Sigmoid colon (tissue), 7 donors: ENCODE measurements around the gene MDM2. TPM values are rescaled to one million over a fixed set of nuclear protein-coding genes. Genes with fewer than 3 reads are reported as not detected.

Experiments used
- DNase-seq: peaks from one replicate; pipeline ENCODE4 v3.0.0-alpha.2; 2019
- H3K27ac ChIP-seq, 4 donors: fragments of 200-600 bp; sonication (generic); one replicate each; pipeline ENCODE4 v1.5.1; 2016 to 2019; ENCODE audit warnings: mild to moderate bottlenecking in 1 of 4
- H3K27me3 ChIP-seq, 3 donors: fragments of 200-600 bp; sonication (generic); one replicate each; pipeline ENCODE4 v1.5.1; 2019; ENCODE audit warnings: mild to moderate bottlenecking in 1 of 3
- H3K36me3 ChIP-seq, 4 donors: fragments of 200-600 bp; sonication (generic); one replicate each; pipeline ENCODE4 v1.5.1; 2016 to 2019
- H3K4me1 ChIP-seq, 4 donors: fragments of 200-600 bp; sonication (generic); one replicate each; pipeline ENCODE4 v1.5.1; 2017 to 2019
- H3K4me3 ChIP-seq, 4 donors: fragments of 200-600 bp; sonication (generic); one replicate each; pipeline ENCODE4 v1.5.1; 2017 to 2019; ENCODE audit warnings: mild to moderate bottlenecking in 2 of 4, moderate library complexity in 1 of 4
- H3K9me3 ChIP-seq, 4 donors: fragments of 200-600 bp in 3 of 4; sonication (generic) in 3 of 4; one replicate each; pipeline versions ENCODE4 v1.5.1 to v1.6.1; 2013 to 2019
- EP300 ChIP-seq, 4 donors: sonication (generic); formaldehyde crosslinking; IDR thresholded peaks; one replicate each; pipeline ENCODE4 v1.6.1; 2017; ENCODE audit warnings: antibody characterized with exemption in 4 of 4
- POLR2A ChIP-seq, 2 donors: fragments of 450-650 bp; IDR thresholded peaks; one replicate each; pipeline ENCODE4 v1.6.1; 2016; ENCODE audit warnings: antibody characterized with exemption in 2 of 2, mild to moderate bottlenecking in 2 of 2, moderate library complexity in 2 of 2
- POLR2AphosphoS5 ChIP-seq, 4 donors: sonication (generic); formaldehyde crosslinking; IDR thresholded peaks; one replicate each; pipeline ENCODE4 v1.6.1; 2017; ENCODE audit warnings: antibody characterized with exemption in 4 of 4
- WGBS, 2 donors: extraction: QIAGEN DNeasy Blood & Tissue Kit; methylation state at CpG; one replicate each; pipeline ENCODE4 v1.1.7; 2013; 5-methylcytosine and 5-hydroxymethylcytosine counted together
- intact Hi-C: fragments of 100-400 bp; cut with DNase I; formaldehyde crosslinking; loops from one replicate; pipeline ENCODE4 v1.15.1; 2023
- polyA plus RNA-seq, 3 donors: library from polyadenylated mRNA; stranded (reverse); fragments of 200-250 nt; gene quantifications; one replicate each; pipeline ENCODE4 v1.2.3, GENCODE V29; 2013
- total RNA-seq, 4 donors: library from RNA; depleted of rRNA; stranded (reverse); fragments of >200 nt; gene quantifications; one replicate each; pipeline ENCODE4 v1.1.0, GENCODE V29; 2016
- TF ChIP-seq, protein P1 (sequence below), 4 experiments: fragments of 450-650 bp in 3 of 4; fragments of 200-600 bp in 1 of 4; IDR thresholded peaks; one replicate each; pipeline ENCODE4 v1.5.1; 2016 to 2019; ENCODE audit warnings: antibody characterized with exemption in 4 of 4, mild to moderate bottlenecking in 3 of 4, moderate library complexity in 2 of 4
- donor health status: healthy with polysubstance abuse.
- donor health status: Bipolar disorder and iron deficiency.
- donor health status: healthy.

MDM2 gene
- total and polyA plus RNA-seq, 7 donors = 6.0 to 55.4 (median 44.2) TPM

- DNase-seq = no peak
- Histone ChIP-seq H3K4me1 (no peaks in the 10 kb centered on the region), H3K27ac (no peak overlapping the region), H3K27me3 (no peaks in the 10 kb centered on the region), H3K36me3 (no peaks in the 10 kb centered on the region), H3K9me3 (no peaks in the 10 kb centered on the region), H3K4me3 (no peak overlapping the region)
- intact Hi-C loops = no loop called here
- TF ChIP-seq EP300 (IDR thresholded peaks at IDR 0.05) (no peak), POLR2A (IDR thresholded peaks at IDR 0.05) (no peak), POLR2AphosphoS5 (IDR thresholded peaks at IDR 0.05) (no peak)
- TF ChIP-seq, protein P1, sequence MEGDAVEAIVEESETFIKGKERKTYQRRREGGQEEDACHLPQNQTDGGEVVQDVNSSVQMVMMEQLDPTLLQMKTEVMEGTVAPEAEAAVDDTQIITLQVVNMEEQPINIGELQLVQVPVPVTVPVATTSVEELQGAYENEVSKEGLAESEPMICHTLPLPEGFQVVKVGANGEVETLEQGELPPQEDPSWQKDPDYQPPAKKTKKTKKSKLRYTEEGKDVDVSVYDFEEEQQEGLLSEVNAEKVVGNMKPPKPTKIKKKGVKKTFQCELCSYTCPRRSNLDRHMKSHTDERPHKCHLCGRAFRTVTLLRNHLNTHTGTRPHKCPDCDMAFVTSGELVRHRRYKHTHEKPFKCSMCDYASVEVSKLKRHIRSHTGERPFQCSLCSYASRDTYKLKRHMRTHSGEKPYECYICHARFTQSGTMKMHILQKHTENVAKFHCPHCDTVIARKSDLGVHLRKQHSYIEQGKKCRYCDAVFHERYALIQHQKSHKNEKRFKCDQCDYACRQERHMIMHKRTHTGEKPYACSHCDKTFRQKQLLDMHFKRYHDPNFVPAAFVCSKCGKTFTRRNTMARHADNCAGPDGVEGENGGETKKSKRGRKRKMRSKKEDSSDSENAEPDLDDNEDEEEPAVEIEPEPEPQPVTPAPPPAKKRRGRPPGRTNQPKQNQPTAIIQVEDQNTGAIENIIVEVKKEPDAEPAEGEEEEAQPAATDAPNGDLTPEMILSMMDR (IDR thresholded peaks at IDR 0.05) = no peak
- WGBS, 2 donors = 68 to 96% methylated on average over 2 of the region's 2 CpGs
These were observed 46.1 kb downstream of the MDM2 start for GRCh38 chr12:68854078-68854468.

DNA sequence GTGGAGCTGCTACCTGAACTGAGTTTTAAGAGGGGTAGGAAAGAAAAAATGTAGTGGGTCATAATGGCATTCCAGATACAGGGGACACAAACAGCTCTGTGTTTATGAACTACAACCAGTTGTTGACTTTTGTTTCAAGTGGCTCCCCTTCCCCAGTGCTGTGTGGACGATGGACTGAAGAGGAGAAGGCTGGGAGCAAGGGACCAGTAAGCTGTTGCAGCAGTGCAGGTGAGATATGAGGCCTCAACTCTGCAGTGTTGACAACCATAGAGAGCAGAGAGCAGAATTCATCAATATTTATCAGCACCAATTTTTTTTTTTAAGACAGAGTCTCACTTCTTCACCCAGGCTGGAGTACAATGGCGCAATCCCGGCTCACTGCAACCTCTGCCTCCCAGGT, 46.6 kb downstream of the MDM2 start:
- 95% methylated on average over 3 of the region's 3 CpGs for WGBS, 2 donors
- intact Hi-C loops = no loop called here
- no peak for DNase-seq
- TF ChIP-seq EP300 (IDR thresholded peaks at IDR 0.05) (no peak), POLR2AphosphoS5 (IDR thresholded peaks at IDR 0.05) (no peak), POLR2A (IDR thresholded peaks at IDR 0.05) (no peak)
- TF ChIP-seq, protein P1 (IDR thresholded peaks at IDR 0.05) = no peak
- Histone ChIP-seq H3K36me3 (no peaks in the 10 kb centered on the region), H3K27me3 (no peaks in the 10 kb centered on the region), H3K4me1 (no peaks in the 10 kb centered on the region), H3K27ac (no peak overlapping the region), H3K4me3 (no peak overlapping the region), H3K9me3 (no peaks in the 10 kb centered on the region)

DNA sequence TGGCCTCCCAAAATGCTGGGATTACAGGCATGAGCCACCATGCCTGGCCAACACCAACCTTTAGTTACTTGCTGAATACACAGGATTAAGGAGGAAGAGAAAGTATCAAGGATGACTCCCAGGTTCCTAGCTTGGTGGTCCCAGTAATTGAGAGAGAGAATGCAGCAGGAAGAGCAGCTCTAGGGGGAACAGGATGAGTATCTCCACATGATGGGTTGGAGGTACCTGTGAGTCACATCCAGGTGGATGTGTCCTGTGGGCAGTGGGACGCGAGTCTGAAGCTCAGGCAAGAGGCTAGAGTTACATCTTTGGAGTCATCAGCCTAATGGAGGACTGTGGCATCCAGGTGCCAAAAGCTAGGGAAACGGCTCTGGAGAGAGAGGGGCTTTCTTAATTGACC, 47.1 kb downstream of the MDM2 start:
- Histone ChIP-seq H3K27me3 (no peaks in the 10 kb centered on the region), H3K27ac (no peak overlapping the region), H3K4me3 (no peak overlapping the region), H3K36me3 (no peaks in the 10 kb centered on the region), H3K9me3 (no peaks in the 10 kb centered on the region), H3K4me1 (no peaks in the 10 kb centered on the region)
- TF ChIP-seq, protein P1 (IDR thresholded peaks at IDR 0.05) = no peak
- TF ChIP-seq POLR2A (IDR thresholded peaks at IDR 0.05) (no peak), POLR2AphosphoS5 (IDR thresholded peaks at IDR 0.05) (no peak), EP300 (IDR thresholded peaks at IDR 0.05) (no peak)
- 89 to 91% methylated on average over 3 of the region's 3 CpGs for WGBS, 2 donors
- intact Hi-C loops = no loop called here
- DNase-seq = no peak

DNA sequence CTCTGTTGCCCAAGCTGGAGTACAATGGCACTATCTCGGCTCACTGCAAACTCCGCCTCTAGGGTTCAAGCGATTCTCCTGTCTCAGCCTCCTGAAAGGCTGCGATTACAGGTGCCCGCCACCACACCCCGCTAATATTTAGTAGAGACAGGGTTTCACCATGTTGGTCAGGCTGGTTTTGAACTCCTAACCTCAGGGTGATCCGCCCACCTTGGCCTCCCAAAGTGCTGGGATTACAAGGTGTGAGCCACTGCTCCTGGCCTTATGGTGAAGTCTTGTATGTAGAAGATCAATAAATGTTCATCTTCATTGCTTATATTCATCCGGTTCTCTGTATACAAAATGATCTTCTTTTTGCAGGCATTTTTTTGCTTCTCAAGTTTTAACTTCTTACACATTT, 47.8 kb downstream of the MDM2 start:
- Histone ChIP-seq H3K4me1 (no peaks in the 10 kb centered on the region), H3K36me3 (no peaks in the 10 kb centered on the region), H3K27me3 (no peaks in the 10 kb centered on the region), H3K27ac (no peak overlapping the region), H3K4me3 (no peak overlapping the region), H3K9me3 (no peaks in the 10 kb centered on the region)
- DNase-seq = no peak
- 97 to 98% methylated on average over 8 of the region's 8 CpGs for WGBS, 2 donors
- TF ChIP-seq POLR2A (IDR thresholded peaks at IDR 0.05) = no peak
- TF ChIP-seq, protein P1 (IDR thresholded peaks at IDR 0.05) = no peak
- no peak for TF ChIP-seq EP300 (IDR thresholded peaks at IDR 0.05)
- TF ChIP-seq POLR2AphosphoS5 (IDR thresholded peaks at IDR 0.05) = no peak
- intact Hi-C loops = no loop called here

DNA sequence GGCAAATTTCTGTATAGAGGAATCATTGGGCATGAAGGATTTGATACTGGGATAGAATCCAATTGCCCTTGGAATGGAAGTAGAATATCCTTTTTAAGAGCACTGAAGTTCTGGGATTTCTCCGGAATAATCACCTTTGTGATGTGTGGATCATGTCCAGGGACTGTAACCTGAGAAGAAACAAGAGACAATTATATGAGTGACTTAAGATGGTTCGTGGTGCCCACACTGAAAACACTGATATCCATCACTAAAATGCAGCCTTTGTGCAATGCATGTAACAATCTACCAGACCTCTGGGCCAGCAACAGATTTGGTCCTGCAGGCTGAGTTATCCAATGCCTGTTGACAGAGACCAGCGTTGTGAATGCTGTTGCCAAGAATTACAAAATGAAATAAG, 48.5 kb downstream of the MDM2 start:
- intact Hi-C loops = no loop called here
- TF ChIP-seq EP300 (IDR thresholded peaks at IDR 0.05) (no peak), POLR2A (IDR thresholded peaks at IDR 0.05) (no peak)
- Histone ChIP-seq H3K4me3 (no peak overlapping the region), H3K4me1 (no peaks in the 10 kb centered on the region), H3K36me3 (no peaks in the 10 kb centered on the region), H3K9me3 (no peaks in the 10 kb centered on the region), H3K27ac (no peak overlapping the region), H3K27me3 (no peaks in the 10 kb centered on the region)
- 87 to 89% methylated on average over 3 of the region's 3 CpGs for WGBS, 2 donors
- no peak for DNase-seq
